WTC11 (cell line): Measurements from ENCODE around the gene TBX2. TPM values are rescaled to one million over a fixed set of nuclear protein-coding genes. Genes with fewer than 3 reads are reported as not detected.
"Not testable (repeated sequence)": the region's sequence is repeated elsewhere in the genome, so short reads cannot be mapped to it uniquely, and the experiment has no call there.

Source experiments
- ATAC-seq: fragments of 200-7000 bp; cut with Tn5 transposase; 2 replicates; pipeline ENCODE4 v1.10.0; 2021; ENCODE audit warnings: mild to moderate bottlenecking, moderate library complexity
- CTCF ChIA-PET: fragments of 300-600 bp; sonication (Branson Sonifier 250); formaldehyde crosslinking; loops from one replicate; lab custom pipeline; 2021; ENCODE audit warnings: antibody characterized with exemption; lab: Charles Lee
- POLR2A ChIA-PET: fragments of 350-600 bp; sonication (Branson Sonifier 250); formaldehyde crosslinking; loops from one replicate; lab custom pipeline; 2021; ENCODE audit warnings: antibody characterized with exemption; lab: Charles Lee
- DNase-seq: peaks from one replicate; pipeline ENCODE4 v3.0.0; 2021; ENCODE audit warnings: low spot score
- H3K27ac Mint-ChIP-seq: 2 replicates; pipeline ENCODE4 v1.8.0; 2021; ENCODE audit warnings: mixed read lengths
- H3K27me3 Mint-ChIP-seq: 2 replicates; pipeline ENCODE4 v1.8.0; 2021; ENCODE audit warnings: low read depth, mild to moderate bottlenecking, moderate library complexity, mixed read lengths
- H3K36me3 Mint-ChIP-seq: 2 replicates; pipeline ENCODE4 v1.8.0; 2021; ENCODE audit warnings: mixed read lengths
- H3K4me1 Mint-ChIP-seq: 2 replicates; pipeline ENCODE4 v1.8.0; 2022; ENCODE audit warnings: mixed read lengths
- H3K4me3 Mint-ChIP-seq: 2 replicates; pipeline ENCODE4 v1.8.0; 2021; ENCODE audit warnings: mild to moderate bottlenecking, moderate library complexity, mixed read lengths
- H3K9me3 Mint-ChIP-seq: 2 replicates; pipeline ENCODE4 v1.8.0; 2021; ENCODE audit warnings: mixed read lengths
- CDX4 ChIP-seq: fragments of 250-450 bp; sonication (Bioruptor Pico); IDR thresholded peaks from 2 replicates; pipeline ENCODE4 v1.9.0; 2021; ENCODE audit warnings: moderate library complexity, mild to moderate bottlenecking, inconsistent platforms, borderline replicate concordance
- ESRRA ChIP-seq: sonication (generic); formaldehyde crosslinking; IDR thresholded peaks from 2 replicates; pipeline ENCODE4 v1.8.1; 2022; ENCODE audit warnings: mild to moderate bottlenecking, missing genetic modification reagents, borderline replicate concordance
- GABPB1 ChIP-seq: sonication (generic); formaldehyde crosslinking; IDR thresholded peaks from 2 replicates; pipeline ENCODE4 v1.8.1; 2023; ENCODE audit warnings: mild to moderate bottlenecking, missing genetic modification reagents
- MXD4 ChIP-seq: fragments of 250-450 bp; sonication (Bioruptor Pico); IDR thresholded peaks from 2 replicates; pipeline ENCODE4 v1.8.0; 2021; ENCODE audit warnings: mild to moderate bottlenecking, moderate library complexity, borderline replicate concordance
- NR2C2 ChIP-seq: sonication (generic); formaldehyde crosslinking; IDR thresholded peaks from 2 replicates; pipeline ENCODE4 v1.8.0; 2022; ENCODE audit warnings: mild to moderate bottlenecking, missing genetic modification reagents
- SOX15 ChIP-seq: fragments of 250-450 bp; sonication (Bioruptor Pico); IDR thresholded peaks from 2 replicates; pipeline ENCODE4 v1.9.0; 2021; ENCODE audit warnings: mild to moderate bottlenecking
- TCF7 ChIP-seq: sonication (generic); formaldehyde crosslinking; IDR thresholded peaks from 2 replicates; pipeline ENCODE4 v1.8.0; 2022; ENCODE audit warnings: mild to moderate bottlenecking, low read depth, missing genetic modification reagents, moderate library complexity
- TEAD4 ChIP-seq: sonication (generic); formaldehyde crosslinking; IDR thresholded peaks from 2 replicates; pipeline ENCODE4 v1.8.0; 2022; ENCODE audit warnings: mild to moderate bottlenecking, missing genetic modification reagents
- total RNA-seq: library from RNA; stranded (reverse); gene quantifications from 3 replicates; pipeline ENCODE4 v1.2.3, GENCODE V29; 2021
- TF ChIP-seq, protein P1 (sequence below): sonication (generic); formaldehyde crosslinking; IDR thresholded peaks from 2 replicates; pipeline ENCODE4 v1.8.0; 2022; ENCODE audit warnings: missing genetic modification reagents

The TBX2 gene
- total RNA-seq, 1 experiment from 2014 or later: 0.09 TPM

DNA sequence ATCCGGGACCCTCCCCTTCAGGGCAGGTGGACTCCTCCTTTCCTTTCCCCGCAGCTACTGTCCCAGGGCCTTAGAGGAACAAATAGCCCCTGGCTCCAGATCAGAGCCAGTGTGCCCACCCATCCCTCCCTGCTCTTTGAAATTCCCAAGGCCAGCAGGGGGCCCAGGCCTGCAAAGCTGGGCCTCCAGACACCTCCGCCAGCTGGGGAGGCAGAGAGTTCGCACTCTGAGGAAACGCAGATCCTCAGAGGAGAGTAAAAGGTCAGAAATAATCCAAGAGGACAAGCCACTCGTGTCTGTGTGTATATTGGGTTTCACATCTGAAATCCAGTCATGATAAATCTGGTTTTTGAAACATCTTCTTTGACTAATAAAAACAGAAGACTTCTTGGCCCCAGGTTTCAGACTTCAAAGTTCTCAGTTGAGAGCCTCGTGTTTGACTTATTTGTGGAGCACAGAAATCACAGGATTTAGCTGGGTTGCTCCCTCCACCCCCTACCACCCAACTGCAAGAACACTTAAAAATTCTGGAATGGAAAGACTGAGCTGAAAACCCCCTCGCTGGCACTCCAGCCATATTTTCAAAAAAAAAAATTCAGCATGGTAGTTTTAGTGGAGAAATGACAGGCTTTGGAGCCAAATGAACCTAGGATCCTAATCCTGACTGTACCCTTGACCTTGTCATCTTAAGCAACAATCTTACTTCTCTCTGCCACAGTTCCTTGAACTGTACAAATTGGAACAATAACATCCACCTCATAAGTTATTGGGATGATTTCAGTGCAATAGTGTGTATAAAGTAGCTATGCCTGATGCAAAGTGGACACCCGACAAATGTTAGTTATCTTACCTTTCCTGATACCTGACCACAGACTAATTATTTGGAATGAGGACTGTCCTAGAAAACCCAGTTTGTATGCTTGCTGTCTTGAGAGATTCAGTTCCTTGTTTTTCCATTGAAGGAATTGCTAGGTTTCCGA lies 44.5 kb upstream of the TBX2 start (continued):
- TF ChIP-seq CDX4 (CRISPR knock-in tag) (no peak), MXD4 (no peak)

GRCh38 chr17:61357061-61357460 lies 42.6 kb upstream of the TBX2 start:
- H3K9me3 Mint-ChIP-seq, H3K27ac Mint-ChIP-seq, CTCF ChIA-PET, DNase-seq, ATAC-seq, H3K36me3 Mint-ChIP-seq, POLR2A ChIA-PET, H3K4me3 Mint-ChIP-seq, H3K27me3 Mint-ChIP-seq: not testable (repeated sequence)
- H3K4me1 Mint-ChIP-seq: peaks cover 39% of the 10 kb centered on the region

DNA sequence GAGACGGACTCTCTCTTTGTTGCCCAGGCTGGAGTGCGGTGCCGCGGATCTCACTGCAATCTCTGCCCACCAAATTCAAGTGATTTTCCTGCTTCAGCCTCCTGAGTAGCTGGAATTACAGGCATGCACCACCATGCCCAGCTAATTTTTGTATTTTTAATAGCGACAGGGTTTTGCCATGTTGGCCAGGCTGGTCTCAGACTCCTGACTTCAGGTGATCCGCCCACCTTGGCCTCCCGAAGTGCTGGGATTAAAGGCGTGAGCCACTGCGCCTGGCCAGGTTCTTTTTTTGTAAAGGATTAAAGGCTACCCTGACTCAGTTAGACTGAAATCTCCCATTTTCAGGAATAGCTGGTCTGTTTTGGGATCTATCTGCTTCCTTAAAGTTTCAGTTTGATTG lies 40.1 kb upstream of the TBX2 start:
- not testable (repeated sequence) for H3K27ac Mint-ChIP-seq, H3K36me3 Mint-ChIP-seq, H3K27me3 Mint-ChIP-seq, H3K9me3 Mint-ChIP-seq, ATAC-seq, H3K4me3 Mint-ChIP-seq, DNase-seq
- ChIA-PET POLR2A (interaction anchor here (0.6 kb wide), 2 partner anchors 67 to 432 kb away, joined by 3 read pairs; no protein-coding TSS in a partner anchor), CTCF (interaction anchor here (0.7 to 2.2 kb wide), 17 partner anchors 10 to 387 kb away, joined by 3 to 10 read pairs (median 4); no protein-coding TSS in a partner anchor)
- H3K4me1 Mint-ChIP-seq: peaks cover 16% of the 10 kb centered on the region

GRCh38 chr17:61360318-61360943 lies 39.2 kb upstream of the TBX2 start:
- no peak for DNase-seq
- H3K4me3 Mint-ChIP-seq: no peak overlapping the region
- H3K27ac Mint-ChIP-seq: no peak overlapping the region
- H3K4me1 Mint-ChIP-seq: peaks cover 8% of the 10 kb centered on the region
- H3K27me3 Mint-ChIP-seq: no peaks in the 10 kb centered on the region; the same call in 1 of the 2 replicates
- H3K9me3 Mint-ChIP-seq: no peaks in the 10 kb centered on the region
- TF ChIP-seq ESRRA (no peak), TCF7 (CRISPR knock-in tag) (no peak), SOX15 (CRISPR knock-in tag) (no peak), TEAD4 (CRISPR knock-in tag) (no peak), MXD4 (no peak), NR2C2 (CRISPR knock-in tag) (no peak)
- ChIA-PET CTCF (interaction anchor here (1.0 to 1.2 kb wide), 2 partner anchors 14 to 15 kb away, joined by 3 to 4 read pairs; no protein-coding TSS in a partner anchor), POLR2A (no interaction called here)
- H3K36me3 Mint-ChIP-seq: no peaks in the 10 kb centered on the region
- no peak for ATAC-seq

DNA sequence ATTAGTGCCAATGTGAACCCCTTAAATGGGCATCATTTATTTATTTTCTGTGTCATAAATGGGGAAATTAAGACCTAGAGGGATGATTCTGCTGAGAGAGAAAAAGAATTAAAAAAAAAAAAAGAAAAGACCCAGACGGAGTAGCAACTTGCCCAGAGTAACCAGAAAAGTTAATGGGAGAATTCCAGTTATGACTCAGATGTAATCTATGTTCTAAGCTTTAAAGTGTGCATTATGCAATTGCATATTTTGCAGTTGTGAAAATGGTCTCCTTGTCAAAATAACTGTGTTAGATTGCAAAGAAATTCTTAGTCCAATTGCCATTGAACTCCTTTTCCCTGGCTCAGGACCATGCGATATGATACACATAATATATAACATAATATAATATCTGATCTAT lies 38.6 kb upstream of the TBX2 start:
- POLR2A ChIA-PET: no interaction called here
- TF ChIP-seq, protein P1, sequence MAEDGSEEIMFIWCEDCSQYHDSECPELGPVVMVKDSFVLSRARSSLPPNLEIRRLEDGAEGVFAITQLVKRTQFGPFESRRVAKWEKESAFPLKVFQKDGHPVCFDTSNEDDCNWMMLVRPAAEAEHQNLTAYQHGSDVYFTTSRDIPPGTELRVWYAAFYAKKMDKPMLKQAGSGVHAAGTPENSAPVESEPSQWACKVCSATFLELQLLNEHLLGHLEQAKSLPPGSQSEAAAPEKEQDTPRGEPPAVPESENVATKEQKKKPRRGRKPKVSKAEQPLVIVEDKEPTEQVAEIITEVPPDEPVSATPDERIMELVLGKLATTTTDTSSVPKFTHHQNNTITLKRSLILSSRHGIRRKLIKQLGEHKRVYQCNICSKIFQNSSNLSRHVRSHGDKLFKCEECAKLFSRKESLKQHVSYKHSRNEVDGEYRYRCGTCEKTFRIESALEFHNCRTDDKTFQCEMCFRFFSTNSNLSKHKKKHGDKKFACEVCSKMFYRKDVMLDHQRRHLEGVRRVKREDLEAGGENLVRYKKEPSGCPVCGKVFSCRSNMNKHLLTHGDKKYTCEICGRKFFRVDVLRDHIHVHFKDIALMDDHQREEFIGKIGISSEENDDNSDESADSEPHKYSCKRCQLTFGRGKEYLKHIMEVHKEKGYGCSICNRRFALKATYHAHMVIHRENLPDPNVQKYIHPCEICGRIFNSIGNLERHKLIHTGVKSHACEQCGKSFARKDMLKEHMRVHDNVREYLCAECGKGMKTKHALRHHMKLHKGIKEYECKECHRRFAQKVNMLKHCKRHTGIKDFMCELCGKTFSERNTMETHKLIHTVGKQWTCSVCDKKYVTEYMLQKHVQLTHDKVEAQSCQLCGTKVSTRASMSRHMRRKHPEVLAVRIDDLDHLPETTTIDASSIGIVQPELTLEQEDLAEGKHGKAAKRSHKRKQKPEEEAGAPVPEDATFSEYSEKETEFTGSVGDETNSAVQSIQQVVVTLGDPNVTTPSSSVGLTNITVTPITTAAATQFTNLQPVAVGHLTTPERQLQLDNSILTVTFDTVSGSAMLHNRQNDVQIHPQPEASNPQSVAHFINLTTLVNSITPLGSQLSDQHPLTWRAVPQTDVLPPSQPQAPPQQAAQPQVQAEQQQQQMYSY (CRISPR knock-in tag): no peak
- TF ChIP-seq GABPB1 (CRISPR knock-in tag): peak; percentile 57; the same call in 1 of the 2 replicates
- ATAC-seq (no peak), DNase-seq (no peak)
- Mint-ChIP-seq H3K36me3 (no peaks in the 10 kb centered on the region), H3K9me3 (no peaks in the 10 kb centered on the region), H3K4me3 (no peak overlapping the region), H3K27ac (no peak overlapping the region), H3K4me1 (peaks cover 6% of the 10 kb centered on the region), H3K27me3 (no peaks in the 10 kb centered on the region; the same call in 1 of the 2 replicates)
- CTCF ChIA-PET: no interaction called here
